ENCODE results near the gene NPM3. TPM values are rescaled to one million over a fixed set of nuclear protein-coding genes. Genes with fewer than 3 reads are reported as not detected.

Gene NPM3
- total RNA-seq, 2 donors from 2014 or later: 94.5 to 113 TPM

DNA sequence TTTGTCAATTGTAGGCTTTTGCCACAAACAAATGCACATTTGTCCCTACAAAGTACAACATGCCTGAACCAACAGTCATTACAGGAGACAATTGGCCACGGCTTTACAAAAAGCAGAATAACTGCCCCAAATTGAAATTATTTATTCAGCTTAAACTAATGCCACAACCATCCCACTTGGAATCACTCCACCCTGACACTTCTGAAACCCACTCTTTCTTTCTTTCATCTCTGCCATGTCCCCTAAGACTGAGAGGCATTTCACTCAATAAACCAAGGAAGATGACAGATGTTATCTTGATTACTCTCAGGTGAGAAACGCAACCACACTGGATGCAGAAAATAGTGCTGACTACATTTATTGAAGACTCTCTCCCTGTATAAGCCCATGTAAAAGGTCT lies 2.6 kb upstream of the NPM3 start:
- no peak for ATAC-seq (replicated peaks in 1 of 2)
- Mint-ChIP-seq H3K36me3 (ENCODE audit: insufficient read depth in 2 of 2) (peaks cover 0 to 12% of the 10 kb centered on the region in 2 donors), H3K4me1 (ENCODE audit: low read depth) (peaks cover 43% of the 10 kb centered on the region), H3K27ac (peak overlapping the region; percentile 14), H3K27me3 (ENCODE audit: low read depth) (no peaks in the 10 kb centered on the region), H3K9me3 (no peaks in the 10 kb centered on the region), H3K4me3 (no peak overlapping the region)
- DNase-seq: no peak

DNA sequence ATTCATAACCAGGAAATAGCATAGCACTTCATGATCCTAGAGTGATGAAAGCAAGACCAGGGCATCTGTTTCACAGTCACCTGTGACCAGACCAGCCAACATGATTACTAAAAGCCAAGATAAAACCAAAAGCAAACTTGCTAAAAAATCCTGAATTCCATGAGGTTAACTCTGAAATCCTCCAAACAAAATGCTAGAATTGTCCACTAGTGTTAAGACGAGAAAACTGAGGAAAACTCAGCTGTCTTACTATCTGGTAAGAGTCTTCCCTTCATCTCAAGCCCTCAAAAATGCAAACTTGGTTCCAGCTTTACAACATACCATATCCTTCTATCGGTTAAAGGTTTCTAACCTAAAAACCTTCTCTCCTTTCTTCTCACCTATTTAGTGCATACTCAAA lies 1.3 kb upstream of the NPM3 start:
- H3K4me1 Mint-ChIP-seq (ENCODE audit: low read depth): peaks cover 54% of the 10 kb centered on the region

DNA sequence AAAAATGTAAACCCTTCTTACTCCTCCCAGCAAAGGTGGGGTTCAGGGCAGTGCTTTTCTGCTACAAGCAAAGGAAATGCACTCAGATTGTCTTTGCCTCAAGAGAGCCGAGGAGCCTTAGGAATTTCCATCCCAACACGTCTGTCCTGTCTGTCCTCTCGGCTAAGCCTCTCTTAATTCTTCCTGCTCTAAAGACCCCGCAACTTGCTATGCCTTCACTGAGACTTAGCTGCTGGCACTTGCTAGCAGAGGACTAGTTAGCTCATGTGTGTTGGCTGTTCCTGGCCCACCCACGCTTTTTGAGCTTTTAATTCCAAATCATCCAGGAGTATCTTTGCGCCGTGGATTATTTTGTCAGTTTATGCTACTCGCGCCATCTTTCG lies 481 bp upstream of the NPM3 start:
- DNase-seq (no peak), ATAC-seq (replicated peaks in 1 of 2) (no peak)
- peaks cover 61% of the 10 kb centered on the region for H3K4me1 Mint-ChIP-seq (ENCODE audit: low read depth)
- no peaks in the 10 kb centered on the region for H3K9me3 Mint-ChIP-seq
- peak overlapping the region; percentile 99 for H3K27ac Mint-ChIP-seq
- peaks cover 6% of the 10 kb centered on the region for H3K27me3 Mint-ChIP-seq (ENCODE audit: low read depth)
- H3K4me3 Mint-ChIP-seq: peak overlapping the region; percentile 99 to 100
- H3K36me3 Mint-ChIP-seq (ENCODE audit: insufficient read depth in 2 of 2): peaks cover 4 to 12% of the 10 kb centered on the region in 2 donors

More for the DNA sequence above, 1.3 kb upstream of the NPM3 start:
- peak overlapping the region; percentile 99 for H3K27ac Mint-ChIP-seq
- ATAC-seq (replicated peaks in 1 of 2): no peak
- DNase-seq: no peak
- H3K4me3 Mint-ChIP-seq: peak overlapping the region; percentile 99 to 100
- no peaks in the 10 kb centered on the region for H3K9me3 Mint-ChIP-seq
- H3K36me3 Mint-ChIP-seq (ENCODE audit: insufficient read depth in 2 of 2): peaks cover 0 to 12% of the 10 kb centered on the region in 2 donors
- no peaks in the 10 kb centered on the region for H3K27me3 Mint-ChIP-seq (ENCODE audit: low read depth)

DNA sequence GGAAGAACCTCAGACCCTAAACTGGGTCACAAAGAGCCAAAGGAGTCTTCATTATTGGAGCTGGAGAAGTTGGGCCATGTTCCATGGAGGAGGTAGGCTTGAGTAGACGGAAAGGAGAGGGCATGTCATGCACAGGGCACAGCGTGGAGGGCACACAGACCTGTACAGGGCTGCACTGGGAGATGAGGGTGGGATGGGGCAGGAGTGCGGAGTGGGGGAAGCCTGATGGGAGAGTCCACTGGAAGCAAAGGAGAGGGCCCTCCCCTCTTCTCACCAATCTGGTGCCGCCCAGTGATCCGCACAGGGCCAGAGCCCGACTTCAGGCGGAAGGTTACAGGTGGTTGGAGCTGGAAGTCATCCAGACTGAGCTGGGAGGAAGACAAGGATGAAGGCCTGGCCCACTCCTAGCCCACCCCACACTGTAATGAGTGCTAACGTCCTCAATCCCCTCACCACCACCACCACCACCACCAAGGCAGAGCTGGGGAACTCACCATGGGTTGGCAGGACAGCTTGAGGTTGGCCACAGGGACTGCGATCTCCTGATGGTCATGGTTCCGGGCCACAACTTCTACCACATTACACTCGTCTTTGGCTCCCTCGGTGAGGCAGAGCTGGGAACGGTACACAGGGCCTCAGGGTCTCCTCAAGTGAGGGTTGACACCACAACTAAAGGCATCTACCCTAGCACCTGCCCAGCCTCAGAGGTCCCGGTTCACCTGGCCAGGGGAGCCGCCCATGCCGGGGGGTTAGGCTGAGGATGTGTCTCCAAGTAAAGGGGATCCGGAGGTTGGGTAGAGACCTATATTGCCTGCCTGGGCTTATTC lies 1.0 kb downstream of the NPM3 start:
- peak overlapping the region; percentile 99 for H3K27ac Mint-ChIP-seq
- H3K4me1 Mint-ChIP-seq (ENCODE audit: low read depth): peaks cover 63% of the 10 kb centered on the region
- H3K27me3 Mint-ChIP-seq (ENCODE audit: low read depth): peaks cover 21% of the 10 kb centered on the region
- H3K9me3 Mint-ChIP-seq: no peaks in the 10 kb centered on the region
- H3K4me3 Mint-ChIP-seq: peak overlapping the region; percentile 99 to 100
- DNase-seq (no peak), ATAC-seq (replicated peaks in 1 of 2) (no peak)
- peaks cover 6 to 11% of the 10 kb centered on the region in 2 donors for H3K36me3 Mint-ChIP-seq (ENCODE audit: insufficient read depth in 2 of 2)

DNA sequence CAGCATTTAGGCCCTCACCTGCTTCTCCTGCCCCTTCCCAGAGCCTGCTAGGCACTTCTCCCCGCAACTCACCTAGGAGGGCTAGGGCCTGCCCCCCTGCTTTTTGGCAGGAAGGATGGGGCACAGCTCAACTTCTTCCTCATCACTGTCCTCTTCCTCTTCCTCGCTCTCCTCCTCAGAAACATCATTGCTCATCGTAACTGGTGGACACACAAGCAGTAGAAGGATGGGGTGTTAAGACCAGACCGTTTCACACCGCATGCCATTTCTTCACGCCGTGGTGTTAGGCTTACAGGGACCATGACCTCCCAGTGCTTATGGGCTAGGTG lies 1.6 kb downstream of the NPM3 start:
- ATAC-seq (replicated peaks in 1 of 2): no peak
- peaks cover 6 to 9% of the 10 kb centered on the region in 2 donors for H3K36me3 Mint-ChIP-seq (ENCODE audit: insufficient read depth in 2 of 2)

DNA sequence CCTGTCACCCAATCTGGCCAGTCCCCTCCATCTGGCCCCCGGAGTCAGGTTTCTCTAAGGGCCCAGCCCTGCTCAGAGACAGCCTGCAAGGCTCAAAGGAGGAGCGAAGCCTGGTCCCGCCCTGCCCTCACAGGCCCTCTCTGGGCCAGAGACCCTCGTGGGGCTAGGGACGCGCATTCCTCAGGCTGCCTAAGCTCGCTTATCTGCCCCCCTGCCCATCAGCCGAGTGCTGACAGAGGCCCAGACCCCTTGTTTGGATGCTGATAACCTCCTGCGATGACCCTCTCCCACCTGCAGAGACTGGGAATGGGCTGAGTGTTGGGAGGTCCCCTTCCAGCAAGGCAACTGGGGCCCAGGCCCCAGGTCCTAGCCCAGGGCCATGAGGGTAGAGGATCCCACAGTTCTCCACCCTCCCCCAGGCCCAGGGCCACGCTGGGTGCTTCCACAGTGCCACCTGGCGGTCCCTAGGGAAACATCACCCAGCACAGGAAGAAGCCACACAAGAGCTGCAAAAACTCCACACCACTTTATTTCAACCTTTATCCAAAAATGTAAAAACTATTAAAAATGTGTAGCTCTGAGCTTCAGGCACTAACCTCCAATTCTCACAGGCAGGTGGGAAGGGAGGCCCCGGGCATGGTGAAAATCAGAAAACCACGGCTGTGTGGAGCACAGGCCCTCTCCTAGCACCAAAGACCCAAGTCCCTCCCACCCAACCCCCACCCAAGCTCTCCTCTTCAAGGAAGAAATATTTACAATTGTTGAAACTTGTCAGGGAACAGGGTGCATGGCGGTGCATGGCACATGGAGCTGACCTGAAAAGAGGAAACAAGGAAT lies 2.2 kb downstream of the NPM3 start:
- no peaks in the 10 kb centered on the region for H3K9me3 Mint-ChIP-seq
- peaks cover 30% of the 10 kb centered on the region for H3K27me3 Mint-ChIP-seq (ENCODE audit: low read depth)
- peaks cover 6 to 9% of the 10 kb centered on the region in 2 donors for H3K36me3 Mint-ChIP-seq (ENCODE audit: insufficient read depth in 2 of 2)
- peaks cover 63% of the 10 kb centered on the region for H3K4me1 Mint-ChIP-seq (ENCODE audit: low read depth)
- H3K4me3 Mint-ChIP-seq: peak overlapping the region; percentile 99 to 100
- DNase-seq (peak; percentile 77 to 81), ATAC-seq (replicated peaks in 1 of 2) (peak; percentile 53 to 60)
- no peak overlapping the region for H3K27ac Mint-ChIP-seq

More for the DNA sequence above, 1.6 kb downstream of the NPM3 start:
- no peaks in the 10 kb centered on the region for H3K9me3 Mint-ChIP-seq
- peak overlapping the region; percentile 99 to 100 for H3K4me3 Mint-ChIP-seq
- peaks cover 63% of the 10 kb centered on the region for H3K4me1 Mint-ChIP-seq (ENCODE audit: low read depth)
- peaks cover 27% of the 10 kb centered on the region for H3K27me3 Mint-ChIP-seq (ENCODE audit: low read depth)
- DNase-seq: no peak
- H3K27ac Mint-ChIP-seq: no peak overlapping the region

DNA sequence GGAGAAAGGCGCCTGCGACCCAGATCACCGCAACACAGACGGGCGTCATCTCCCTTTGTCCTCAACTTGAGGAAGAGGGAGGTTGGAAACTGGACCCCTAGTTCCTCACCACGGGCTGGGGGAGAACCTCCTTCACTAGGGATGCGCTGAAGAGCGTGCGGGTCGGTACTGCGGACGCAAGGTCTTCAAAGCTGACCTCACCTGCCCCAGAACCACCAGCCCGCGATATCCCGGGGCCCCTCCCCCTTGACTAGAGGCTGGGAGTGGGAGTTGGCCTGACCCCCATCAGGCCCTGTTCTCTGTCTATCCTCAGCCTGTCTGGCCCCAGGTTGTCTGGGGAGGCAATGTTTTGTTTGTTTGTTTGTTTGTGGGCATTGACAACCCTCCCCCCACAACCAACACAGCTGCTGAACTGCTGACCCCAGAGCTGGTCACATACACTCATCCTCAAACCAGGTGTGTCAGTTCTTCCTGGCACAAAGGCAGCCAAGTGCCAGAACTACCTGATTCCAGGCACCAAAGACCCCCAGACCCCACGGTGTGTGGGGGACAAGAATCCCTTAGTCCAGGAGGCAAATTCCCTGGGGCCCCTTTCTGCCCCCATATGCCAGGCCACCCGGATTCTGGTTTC lies 2.9 kb downstream of the NPM3 start:
- peaks cover 6 to 7% of the 10 kb centered on the region in 2 donors for H3K36me3 Mint-ChIP-seq (ENCODE audit: insufficient read depth in 2 of 2)
- peak overlapping the region; percentile 71 to 88 for H3K4me3 Mint-ChIP-seq
- H3K4me1 Mint-ChIP-seq (ENCODE audit: low read depth): peaks cover 59% of the 10 kb centered on the region
- ATAC-seq (replicated peaks in 1 of 2): peak in 1 of 2 donors; percentile 0
- no peaks in the 10 kb centered on the region for H3K9me3 Mint-ChIP-seq
- H3K27me3 Mint-ChIP-seq (ENCODE audit: low read depth): peaks cover 30% of the 10 kb centered on the region
- DNase-seq: no peak
- H3K27ac Mint-ChIP-seq: no peak overlapping the region

DNA sequence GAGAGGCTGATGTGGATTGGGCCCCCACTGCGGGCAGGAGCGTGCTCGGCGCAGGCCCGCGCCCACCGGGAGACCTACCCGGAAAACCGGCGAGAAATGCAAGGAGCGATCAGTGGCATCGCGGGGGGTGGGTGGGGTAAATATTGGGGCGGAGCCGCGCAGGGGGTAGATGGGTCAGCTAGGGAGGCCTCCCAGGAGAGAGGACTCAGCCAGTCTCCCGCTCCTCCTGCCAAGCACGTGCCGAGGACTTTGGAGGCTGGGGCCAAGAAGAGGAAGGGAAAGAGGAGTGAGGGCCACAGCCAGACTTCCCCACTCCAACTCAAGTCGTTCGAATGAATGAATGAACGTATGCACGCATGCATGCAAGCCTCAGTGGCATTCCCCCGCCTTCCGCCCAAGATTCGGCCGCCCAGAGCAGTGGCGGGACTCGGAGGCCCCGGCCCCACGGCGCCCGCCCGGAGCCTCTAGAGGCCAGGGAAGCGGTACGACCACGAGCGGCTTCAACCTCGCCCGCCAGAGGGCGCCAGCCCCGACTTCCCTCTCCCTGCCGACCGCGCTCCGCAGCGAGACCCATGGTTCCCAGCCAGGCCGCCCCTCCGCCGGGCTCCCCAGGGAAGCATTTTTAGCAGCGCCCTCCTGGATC lies 3.6 kb downstream of the NPM3 start:
- DNase-seq (peak; percentile 90 to 93), ATAC-seq (replicated peaks in 1 of 2) (peak; percentile 62 to 68)
- Mint-ChIP-seq H3K4me1 (ENCODE audit: low read depth) (peaks cover 60% of the 10 kb centered on the region), H3K27ac (no peak overlapping the region), H3K36me3 (ENCODE audit: insufficient read depth in 2 of 2) (peaks cover 6 to 7% of the 10 kb centered on the region in 2 donors), H3K9me3 (no peaks in the 10 kb centered on the region), H3K4me3 (peak overlapping the region; percentile 71 to 88), H3K27me3 (ENCODE audit: low read depth) (peaks cover 33% of the 10 kb centered on the region)

DNA sequence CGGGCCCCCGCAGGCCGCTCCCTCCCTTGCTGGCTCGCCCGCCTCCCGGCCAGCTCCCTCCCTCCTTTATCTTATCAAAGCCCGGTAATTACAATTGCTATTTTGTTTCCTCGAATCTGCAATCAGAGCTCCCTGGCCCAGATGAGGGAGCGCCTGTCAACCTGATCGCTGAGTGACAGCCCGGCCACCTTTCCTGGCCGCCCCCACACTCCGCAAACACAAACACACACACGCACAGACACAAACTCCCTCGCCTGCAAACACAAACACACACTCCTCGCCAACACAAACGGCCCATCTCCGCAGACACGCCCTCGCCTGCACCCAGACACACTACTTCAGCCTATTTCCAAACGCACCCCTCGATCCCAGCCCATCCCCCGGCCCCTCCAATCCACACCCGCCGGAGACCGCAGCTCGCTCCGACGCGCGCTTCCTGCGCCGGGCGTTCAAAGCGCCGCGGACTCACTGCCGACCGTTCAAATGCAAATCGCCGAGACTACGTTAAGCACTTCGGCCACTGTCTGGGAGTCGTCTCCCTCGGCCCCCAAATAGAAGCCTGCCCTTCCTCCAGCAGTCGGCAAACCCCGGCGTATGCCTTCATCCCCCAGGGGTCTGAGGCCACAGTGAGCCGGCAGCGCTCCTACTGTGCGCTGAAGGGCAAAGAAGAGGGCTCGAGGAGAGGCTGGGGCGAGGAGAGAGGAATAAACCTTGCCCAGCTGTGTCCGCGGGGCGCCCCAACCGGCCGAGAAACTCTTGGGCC lies 4.3 kb downstream of the NPM3 start:
- H3K4me1 Mint-ChIP-seq (ENCODE audit: low read depth): peaks cover 60% of the 10 kb centered on the region
- no peak overlapping the region for H3K27ac Mint-ChIP-seq
- peaks cover 6 to 7% of the 10 kb centered on the region in 2 donors for H3K36me3 Mint-ChIP-seq (ENCODE audit: insufficient read depth in 2 of 2)
- DNase-seq: peak; percentile 34 to 37
- H3K9me3 Mint-ChIP-seq: no peaks in the 10 kb centered on the region
- H3K27me3 Mint-ChIP-seq (ENCODE audit: low read depth): peaks cover 40% of the 10 kb centered on the region
- H3K4me3 Mint-ChIP-seq: peak overlapping the region; percentile 71 to 88
- no peak for ATAC-seq (replicated peaks in 1 of 2)

DNA sequence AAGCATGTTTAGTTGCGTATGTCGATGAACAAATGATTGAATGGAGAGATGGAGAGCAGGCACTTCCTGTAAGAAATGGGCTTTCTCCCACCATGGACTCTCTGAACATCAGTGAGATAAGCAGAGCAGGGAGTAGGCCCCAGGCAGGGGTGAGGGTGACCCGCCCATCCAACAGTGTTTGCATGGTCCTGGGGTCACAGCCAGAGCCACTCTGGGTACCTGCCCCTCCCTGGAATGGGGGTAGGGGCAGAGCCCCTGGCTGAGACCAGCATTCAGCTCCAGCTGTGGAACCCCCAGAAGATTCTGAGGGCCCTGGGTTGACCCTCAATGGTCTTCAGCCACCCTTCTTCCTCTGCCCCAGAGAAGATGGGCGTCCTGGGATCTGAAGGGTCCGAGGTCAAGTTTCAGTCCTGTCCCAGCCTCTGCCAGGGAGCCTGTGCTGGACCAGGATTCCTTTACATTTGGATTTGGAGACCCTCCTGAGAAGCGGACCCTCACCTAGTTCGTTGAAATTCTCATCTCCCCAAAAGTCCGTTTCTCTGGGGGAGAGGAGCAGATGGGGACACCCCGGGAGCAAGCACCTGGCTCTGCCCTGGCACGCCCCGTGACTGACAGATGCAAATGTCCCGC lies 5.0 kb downstream of the NPM3 start:
- Mint-ChIP-seq H3K4me3 (peak overlapping the region; percentile 71 to 88), H3K27me3 (ENCODE audit: low read depth) (peaks cover 47% of the 10 kb centered on the region), H3K9me3 (no peaks in the 10 kb centered on the region), H3K27ac (no peak overlapping the region), H3K4me1 (ENCODE audit: low read depth) (peaks cover 60% of the 10 kb centered on the region), H3K36me3 (ENCODE audit: insufficient read depth in 2 of 2) (peaks cover 6% of the 10 kb centered on the region in 2 donors)
- no peak for DNase-seq
- no peak for ATAC-seq (replicated peaks in 1 of 2)

DNA sequence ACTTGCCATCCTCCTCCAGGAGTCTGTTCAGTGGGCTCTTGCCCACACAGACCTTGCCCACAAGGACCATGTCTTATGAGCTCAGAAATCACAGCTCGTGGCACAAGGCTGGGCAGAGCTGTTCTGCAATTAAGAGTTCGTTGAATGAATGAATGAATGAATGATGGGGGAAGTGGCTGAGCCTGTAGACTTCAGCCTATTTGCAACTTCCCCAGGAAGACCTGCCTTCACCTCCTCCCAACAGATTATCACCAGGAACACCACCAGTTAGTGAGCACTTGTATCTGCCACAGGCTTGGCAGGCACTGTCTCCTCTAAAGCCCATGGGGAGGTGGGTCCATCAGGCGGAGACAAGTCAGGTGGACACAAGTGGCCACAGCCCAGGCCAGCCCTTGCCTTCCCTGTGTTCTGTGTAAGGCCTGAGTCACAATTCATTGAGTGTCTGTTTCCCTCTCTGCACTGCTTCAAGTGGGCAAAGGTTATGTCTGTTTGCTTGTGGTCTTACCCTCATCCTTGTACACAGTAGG lies 5.6 kb downstream of the NPM3 start:
- Mint-ChIP-seq H3K4me1 (ENCODE audit: low read depth) (peaks cover 54% of the 10 kb centered on the region), H3K27ac (no peak overlapping the region), H3K9me3 (no peaks in the 10 kb centered on the region), H3K27me3 (ENCODE audit: low read depth) (peaks cover 53% of the 10 kb centered on the region), H3K4me3 (peak overlapping the region in 1 of 2 donors; percentile 37), H3K36me3 (ENCODE audit: insufficient read depth in 2 of 2) (peaks cover 4 to 6% of the 10 kb centered on the region in 2 donors)
- ATAC-seq (replicated peaks in 1 of 2): no peak
- DNase-seq: no peak
